DOHH2 (cell line): Measurements from ENCODE around the gene CACNA1D.

ENCODE experiments used
- H3F3A ChIP-seq: fragments of 200-600 bp; sonication (generic), shearing (Covaris generic); 2 replicates; pipeline ENCODE4 v1.6.0; 2016; ENCODE audit warnings: antibody characterized with exemption, mild to moderate bottlenecking; ENCODE audit not compliant: control insufficient read depth, insufficient read depth
- H3K27ac ChIP-seq: fragments of 200-600 bp; sonication (generic); 2 replicates; pipeline ENCODE4 v1.5.1; 2014; ENCODE audit warnings: low read depth, mild to moderate bottlenecking, low read length, moderate library complexity
- H3K27me3 ChIP-seq: fragments of 200-600 bp; sonication (generic); 2 replicates; pipeline ENCODE4 v1.6.1; 2014; ENCODE audit warnings: mild to moderate bottlenecking, low read length, mixed read lengths; ENCODE audit not compliant: control insufficient read depth
- H3K36me3 ChIP-seq: fragments of 200-600 bp; sonication (generic); 2 replicates; pipeline ENCODE4 v1.6.1; 2014; ENCODE audit warnings: mild to moderate bottlenecking, low read length, moderate library complexity, mixed read lengths; ENCODE audit not compliant: control insufficient read depth
- H3K4me1 ChIP-seq: fragments of 200-600 bp; sonication (generic); 2 replicates; pipeline ENCODE4 v1.6.1; 2014; ENCODE audit warnings: mild to moderate bottlenecking, low read length, mixed read lengths; ENCODE audit not compliant: control insufficient read depth
- H3K4me2 ChIP-seq: fragments of 200-600 bp; sonication (generic); 2 replicates; pipeline ENCODE4 v1.6.0; 2014; ENCODE audit warnings: mild to moderate bottlenecking, low read length, moderate library complexity
- H3K4me3 ChIP-seq: fragments of 200-600 bp; sonication (generic); 2 replicates; pipeline ENCODE4 v1.5.1; 2014; ENCODE audit warnings: mild to moderate bottlenecking, low read length, mixed read lengths
- H3K79me2 ChIP-seq: fragments of 200-600 bp; sonication (generic); 2 replicates; pipeline ENCODE4 v1.6.1; 2014; ENCODE audit warnings: mild to moderate bottlenecking, low read length, mixed read lengths; ENCODE audit not compliant: control insufficient read depth
- H3K9me2 ChIP-seq: fragments of 200-600 bp; sonication (generic); replicated peaks from 2 replicates; pipeline ENCODE4 v1.6.1; 2014; ENCODE audit warnings: mild to moderate bottlenecking, low read length, mixed read lengths; ENCODE audit not compliant: control insufficient read depth
- H3K9me3 ChIP-seq: fragments of 200-600 bp; sonication (generic); 2 replicates; pipeline ENCODE4 v1.6.1; 2014; ENCODE audit warnings: antibody characterized with exemption, low read length, mixed read lengths; ENCODE audit not compliant: control insufficient read depth, insufficient read depth
- H4K20me1 ChIP-seq: fragments of 200-600 bp; sonication (generic); 2 replicates; pipeline ENCODE4 v1.6.0; 2014; ENCODE audit warnings: low read depth, mild to moderate bottlenecking, antibody characterized with exemption, low read length, moderate library complexity; ENCODE audit not compliant: control insufficient read depth, insufficient read depth
- EZH2phosphoT487 ChIP-seq: fragments of 200-600 bp; sonication (generic); IDR thresholded peaks from 2 replicates; pipeline ENCODE4 v1.6.1; 2017; ENCODE audit warnings: borderline replicate concordance, mild to moderate bottlenecking, antibody characterized with exemption, low read length, moderate library complexity, mixed read lengths
- TF ChIP-seq, protein P1 (sequence below): fragments of 200-600 bp; sonication (generic); IDR thresholded peaks from one replicate; pipeline ENCODE4 v1.5.1; 2014; ENCODE audit warnings: antibody characterized with exemption, mild to moderate bottlenecking, low read depth, low read length; ENCODE audit not compliant: poor library complexity, severe bottlenecking

Gene CACNA1D

DNA sequence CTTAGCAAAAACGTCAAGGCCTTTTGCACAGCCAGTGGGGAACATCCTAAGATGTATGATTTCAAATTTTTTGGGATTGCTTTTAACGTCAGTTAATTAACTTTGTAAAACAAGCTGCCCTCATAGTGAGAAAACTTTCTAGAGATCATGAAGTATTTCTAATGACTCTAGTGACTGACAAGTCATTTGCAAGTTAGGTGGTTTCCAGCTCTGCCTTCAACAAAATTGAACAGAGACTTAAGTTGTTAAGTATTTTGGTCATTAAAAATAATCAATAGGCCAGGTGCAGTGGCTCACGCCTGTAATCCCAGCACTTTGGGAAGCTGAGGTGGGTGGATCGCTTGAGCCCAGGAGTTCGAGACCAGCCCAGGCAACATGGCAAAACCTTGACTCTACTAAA is 280.6 kb downstream of the CACNA1D start:
- H3F3A ChIP-seq, result no peaks in the 10 kb centered on the region
- no peak overlapping the region for H3K4me2 ChIP-seq
- no peaks in the 10 kb centered on the region for H3K79me2 ChIP-seq
- H3K4me1 ChIP-seq, result no peaks in the 10 kb centered on the region
- no peak for TF ChIP-seq EZH2phosphoT487
- TF ChIP-seq, protein P1, sequence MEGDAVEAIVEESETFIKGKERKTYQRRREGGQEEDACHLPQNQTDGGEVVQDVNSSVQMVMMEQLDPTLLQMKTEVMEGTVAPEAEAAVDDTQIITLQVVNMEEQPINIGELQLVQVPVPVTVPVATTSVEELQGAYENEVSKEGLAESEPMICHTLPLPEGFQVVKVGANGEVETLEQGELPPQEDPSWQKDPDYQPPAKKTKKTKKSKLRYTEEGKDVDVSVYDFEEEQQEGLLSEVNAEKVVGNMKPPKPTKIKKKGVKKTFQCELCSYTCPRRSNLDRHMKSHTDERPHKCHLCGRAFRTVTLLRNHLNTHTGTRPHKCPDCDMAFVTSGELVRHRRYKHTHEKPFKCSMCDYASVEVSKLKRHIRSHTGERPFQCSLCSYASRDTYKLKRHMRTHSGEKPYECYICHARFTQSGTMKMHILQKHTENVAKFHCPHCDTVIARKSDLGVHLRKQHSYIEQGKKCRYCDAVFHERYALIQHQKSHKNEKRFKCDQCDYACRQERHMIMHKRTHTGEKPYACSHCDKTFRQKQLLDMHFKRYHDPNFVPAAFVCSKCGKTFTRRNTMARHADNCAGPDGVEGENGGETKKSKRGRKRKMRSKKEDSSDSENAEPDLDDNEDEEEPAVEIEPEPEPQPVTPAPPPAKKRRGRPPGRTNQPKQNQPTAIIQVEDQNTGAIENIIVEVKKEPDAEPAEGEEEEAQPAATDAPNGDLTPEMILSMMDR, result no peak
- H3K27me3 ChIP-seq, result peaks cover 10% of the 10 kb centered on the region; the same call in 1 of the 2 replicates
- H3K27ac ChIP-seq, result no peak overlapping the region
- no peaks in the 10 kb centered on the region for H3K36me3 ChIP-seq
- H3K9me3 ChIP-seq, result no peaks in the 10 kb centered on the region
- H4K20me1 ChIP-seq, result no peaks in the 10 kb centered on the region
- H3K9me2 ChIP-seq, result no peaks in the 10 kb centered on the region
- no peak overlapping the region for H3K4me3 ChIP-seq

- Histone ChIP-seq H3K27me3 (peaks cover 10% of the 10 kb centered on the region; the same call in 1 of the 2 replicates), H3K79me2 (no peaks in the 10 kb centered on the region), H4K20me1 (no peaks in the 10 kb centered on the region), H3K27ac (no peak overlapping the region), H3K4me2 (no peak overlapping the region), H3K9me2 (no peaks in the 10 kb centered on the region), H3K36me3 (no peaks in the 10 kb centered on the region), H3F3A (no peaks in the 10 kb centered on the region), H3K4me1 (no peaks in the 10 kb centered on the region), H3K9me3 (no peaks in the 10 kb centered on the region), H3K4me3 (no peak overlapping the region)
- TF ChIP-seq EZH2phosphoT487, result no peak
- TF ChIP-seq, protein P1, result no peak
These were observed 281.4 kb downstream of the CACNA1D start for GRCh38 chr3:53775834-53776251.

DNA sequence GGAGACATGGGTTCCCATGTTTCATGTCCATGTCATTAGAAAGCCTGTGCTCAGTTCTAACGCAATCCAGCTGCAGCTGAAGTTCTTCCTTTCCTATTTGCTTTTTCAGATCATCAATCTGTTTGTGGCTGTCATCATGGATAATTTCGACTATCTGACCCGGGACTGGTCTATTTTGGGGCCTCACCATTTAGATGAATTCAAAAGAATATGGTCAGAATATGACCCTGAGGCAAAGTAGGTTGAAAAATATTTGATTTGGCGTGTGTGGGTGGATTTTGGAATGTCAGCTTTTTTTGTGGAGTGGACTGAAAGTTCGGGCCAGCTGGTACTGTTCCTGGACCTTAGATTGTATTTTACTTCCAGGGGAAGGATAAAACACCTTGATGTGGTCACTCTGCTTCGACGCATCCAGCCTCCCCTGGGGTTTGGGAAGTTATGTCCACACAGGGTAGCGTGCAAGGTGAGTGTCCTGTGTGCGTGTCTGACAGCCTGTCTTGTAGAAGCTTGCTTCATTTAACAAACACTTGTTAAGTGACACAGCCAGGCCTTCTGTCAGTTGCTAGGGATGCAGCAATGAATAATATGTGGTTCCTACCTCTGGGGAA is 282.2 kb downstream of the CACNA1D start:
- Histone ChIP-seq H3K79me2 (no peaks in the 10 kb centered on the region), H3K9me3 (no peaks in the 10 kb centered on the region), H3K4me3 (no peak overlapping the region), H4K20me1 (no peaks in the 10 kb centered on the region), H3F3A (no peaks in the 10 kb centered on the region), H3K9me2 (no peaks in the 10 kb centered on the region), H3K4me1 (no peaks in the 10 kb centered on the region), H3K27me3 (peaks cover 10% of the 10 kb centered on the region; the same call in 1 of the 2 replicates), H3K36me3 (no peaks in the 10 kb centered on the region), H3K4me2 (no peak overlapping the region), H3K27ac (no peak overlapping the region)
- no peak for TF ChIP-seq EZH2phosphoT487
- TF ChIP-seq, protein P1, result no peak
